DND-41 (cell line): ENCODE results near the gene BCS1L.

ENCODE experiments used
- CTCF ChIP-seq: IDR thresholded peaks from 2 replicates; pipeline ENCODE4 v1.5.1; 2012; ENCODE audit warnings: borderline replicate concordance, low read length, moderate library complexity, mild to moderate bottlenecking; ENCODE audit not compliant: poor library complexity, severe bottlenecking; ENCODE audit errors: extremely low read depth
- EZH2 ChIP-seq: IDR thresholded peaks from 3 replicates; pipeline ENCODE4 v1.6.1; 2012; ENCODE audit warnings: borderline replicate concordance, low read depth, mild to moderate bottlenecking, moderate library complexity, low read length, inconsistent platforms; ENCODE audit not compliant: severe bottlenecking

GRCh38 chr2:218710334-218710686, 50.8 kb downstream of the BCS1L start:
- TF ChIP-seq CTCF (no peak), EZH2 (no peak)
